Measurements from ENCODE around the gene ZBTB7B.
"Not testable (repeated sequence)": the region's sequence is repeated elsewhere in the genome, so short reads cannot be mapped to it uniquely, and the experiment has no call there.

The ZBTB7B gene

DNA sequence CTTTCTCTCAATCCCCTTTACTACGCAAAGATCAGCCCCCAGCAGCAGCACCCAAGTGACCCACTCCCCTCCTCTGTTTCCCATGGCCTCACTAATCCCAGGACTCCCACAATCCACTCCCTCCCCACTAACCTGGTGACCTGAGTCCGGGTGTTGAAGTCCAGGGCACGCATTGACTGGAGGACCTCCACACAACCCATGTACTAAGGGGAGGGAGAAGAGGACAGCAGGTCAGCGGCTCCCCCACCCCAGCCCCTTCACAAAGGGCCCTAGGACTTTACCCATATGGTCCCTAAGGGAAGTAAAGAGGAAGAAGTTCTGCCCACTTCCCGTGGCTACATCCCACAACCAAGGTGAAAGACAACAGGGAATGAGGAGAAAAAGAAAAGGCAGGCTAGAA lies 33.4 kb upstream of the ZBTB7B start:
- no peak for DNase-seq (ENCODE audit: low read depth)

GRCh38 chr1:154969860-154970452 lies 32.6 kb upstream of the ZBTB7B start:
- DNase-seq (ENCODE audit: low read depth): no peak

- peak; percentile 96 for DNase-seq (ENCODE audit: low read depth)
Measured at GRCh38 chr1:154970631-154971340, 31.8 kb upstream of the ZBTB7B start, which contains the start of gene SHC1. SHC1 (minus strand) TSS chr1:154970747; CDS start chr1:154970526, 221 bp downstream.

GRCh38 chr1:154971341-154971998 lies 31.1 kb upstream of the ZBTB7B start:
- no peak for DNase-seq (ENCODE audit: low read depth)

DNA sequence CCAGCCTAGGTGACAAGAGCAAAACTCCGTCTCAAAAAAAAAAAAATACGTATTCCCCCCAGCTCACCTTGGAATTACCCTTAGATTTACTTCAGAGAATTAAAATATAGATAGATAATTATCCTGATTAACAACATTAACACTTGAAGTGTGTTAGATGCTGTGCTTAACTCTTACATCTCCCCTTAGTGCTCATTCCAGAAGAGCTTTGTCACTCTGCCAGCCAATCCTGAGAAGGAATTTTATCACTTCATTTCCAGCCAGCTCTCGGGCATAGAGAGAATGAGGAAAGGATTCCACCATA lies 30.4 kb upstream of the ZBTB7B start:
- DNase-seq (ENCODE audit: low read depth): no peak

- DNase-seq (ENCODE audit: low read depth): peak; percentile 97
Measured at GRCh38 chr1:154972517-154973343, 29.9 kb upstream of the ZBTB7B start.

- peak; percentile 97 for DNase-seq (ENCODE audit: low read depth)
Measured at GRCh38 chr1:154973344-154974101, 29.1 kb upstream of the ZBTB7B start.

DNA sequence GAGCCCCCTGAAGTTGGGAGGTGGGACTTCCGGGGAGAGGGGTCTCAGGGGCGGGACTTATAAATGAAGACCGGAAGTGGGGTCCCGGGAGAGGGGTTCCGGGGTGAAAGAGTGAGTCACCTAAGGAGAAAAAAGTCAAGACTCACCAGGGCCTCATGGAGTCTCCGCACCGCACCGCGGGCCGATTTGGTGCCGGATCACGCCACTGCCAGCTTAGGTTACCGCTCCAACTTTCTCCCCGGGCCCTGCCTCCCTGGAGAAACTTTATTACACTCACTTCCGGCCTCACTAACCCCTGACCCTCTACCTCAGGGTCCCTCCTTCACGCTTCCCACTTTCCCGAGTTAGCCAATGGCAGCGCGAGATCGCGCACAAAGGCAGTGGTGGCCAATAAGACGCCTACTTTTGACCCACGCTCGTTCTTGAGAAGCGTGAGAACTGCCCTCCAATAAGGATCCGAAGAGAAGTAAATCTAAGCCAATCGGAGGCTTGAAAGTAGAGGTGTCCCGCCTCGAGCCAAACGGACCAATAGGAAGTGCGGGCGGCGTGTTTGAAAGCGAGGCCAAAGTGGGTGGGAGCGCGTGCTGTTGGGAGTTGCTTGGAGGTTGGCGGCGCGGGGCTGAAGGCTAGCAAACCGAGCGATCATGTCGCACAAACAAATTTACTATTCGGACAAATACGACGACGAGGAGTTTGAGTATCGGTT lies 28.3 kb upstream of the ZBTB7B start, which contains the start of gene CKS1B:
TSS of gene CKS1B (plus strand) at position 580 of the 706 bp plus-strand sequence. CDS start at position 645, 65 bp downstream.
- DNase-seq (ENCODE audit: low read depth): peak; percentile 100

DNA sequence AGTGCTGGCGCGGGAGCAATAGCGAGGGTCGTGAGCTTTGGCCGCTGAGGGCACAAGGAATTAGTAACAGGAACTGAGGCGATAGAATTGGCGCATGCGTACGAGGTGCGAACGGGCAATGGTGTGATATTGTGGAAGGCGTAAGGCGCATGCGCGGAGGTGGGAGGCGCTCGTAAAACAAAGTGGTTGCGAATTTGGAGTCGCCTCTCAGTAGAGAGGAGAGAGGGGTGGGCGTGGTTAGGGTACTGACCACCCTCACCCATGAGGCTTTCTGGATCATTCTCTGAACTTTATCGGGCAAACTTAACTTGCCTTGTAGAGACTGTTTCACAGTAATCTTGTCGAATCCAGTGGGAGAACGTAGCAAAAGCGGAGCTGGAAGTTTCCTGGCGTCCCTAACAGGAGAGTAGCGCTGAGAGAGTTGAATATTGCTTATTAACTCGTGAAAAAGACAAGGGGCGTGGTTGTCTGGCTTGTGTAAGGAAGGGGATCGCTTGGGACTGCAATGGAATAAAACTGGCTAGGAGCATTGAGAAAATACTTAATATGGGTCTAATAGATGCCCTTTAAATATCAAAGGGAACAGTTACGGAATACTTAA lies 27.7 kb upstream of the ZBTB7B start:
- peak; percentile 93 for DNase-seq (ENCODE audit: low read depth)

GRCh38 chr1:154975409-154976059 lies 27.1 kb upstream of the ZBTB7B start:
- peak; percentile 61 for DNase-seq (ENCODE audit: low read depth)

GRCh38 chr1:154977762-154978161 lies 24.8 kb upstream of the ZBTB7B start:
- not testable (repeated sequence) for DNase-seq (ENCODE audit: low read depth)

- no peak for DNase-seq (ENCODE audit: low read depth)
Measured at GRCh38 chr1:154978360-154978759, 24.2 kb upstream of the ZBTB7B start.

DNA sequence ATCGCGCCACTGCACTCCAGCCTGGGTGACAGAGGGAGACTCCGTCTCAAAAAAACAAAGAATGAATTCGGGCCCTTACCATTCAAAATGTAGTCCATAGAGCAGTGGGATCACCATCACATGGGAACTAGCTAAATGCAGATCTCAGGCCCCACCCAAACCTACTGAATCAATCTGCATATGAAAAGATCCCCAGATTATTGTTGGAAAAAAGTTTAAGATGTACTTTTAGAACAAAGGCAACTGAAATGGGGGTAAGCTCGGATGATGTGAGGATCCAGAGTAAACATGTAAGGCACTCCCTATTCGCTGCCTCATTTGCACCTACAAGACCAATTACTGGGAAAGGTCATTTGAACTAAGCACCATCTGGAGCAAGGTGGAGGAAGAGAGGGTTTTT lies 20.3 kb upstream of the ZBTB7B start:
- DNase-seq (ENCODE audit: low read depth): no peak

DNA sequence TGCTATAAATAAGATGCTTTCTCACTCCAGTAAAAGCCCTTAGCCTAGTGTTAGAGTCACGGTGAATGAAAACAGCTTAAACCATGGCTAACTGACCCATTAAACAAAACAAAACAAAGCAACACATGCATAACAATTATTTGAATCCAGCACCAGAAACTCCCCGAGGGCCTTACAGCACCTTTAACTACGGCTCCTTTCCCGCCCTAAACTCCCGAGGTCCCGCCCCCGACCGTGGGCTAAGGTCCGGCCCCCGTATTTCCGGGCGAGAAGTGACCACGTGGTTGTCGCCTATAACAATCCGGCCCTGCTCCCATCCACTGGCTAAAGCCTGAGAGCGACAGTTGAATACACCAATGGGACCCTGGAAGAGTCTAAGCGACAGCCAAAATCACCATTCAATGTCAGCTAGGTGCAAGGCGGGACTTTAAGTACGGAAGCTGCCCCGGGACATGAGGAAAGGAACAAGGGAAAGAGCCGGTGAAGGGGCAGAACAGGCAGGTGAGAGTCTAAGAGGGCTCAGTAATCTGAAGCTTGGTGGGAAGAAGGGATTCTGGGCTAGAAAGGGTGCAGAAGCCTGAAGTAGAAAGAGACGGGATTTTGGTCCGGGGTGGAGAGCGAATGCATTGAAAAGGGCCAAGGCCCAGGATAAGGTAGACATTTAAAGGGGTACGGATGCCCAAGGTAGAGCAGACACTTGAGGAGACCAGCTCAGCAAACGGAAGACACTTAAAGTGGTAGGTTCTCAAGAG lies 19.5 kb upstream of the ZBTB7B start, which contains the start of gene FLAD1:
TSS of gene FLAD1 (plus strand) at position 448 of the 752 bp plus-strand sequence. CDS start 351 bp downstream, outside the sequence.
- DNase-seq (ENCODE audit: low read depth): peak; percentile 100

- no peak for DNase-seq (ENCODE audit: low read depth)
Measured at GRCh38 chr1:154983776-154984466, 18.7 kb upstream of the ZBTB7B start.

- not testable (repeated sequence) for DNase-seq (ENCODE audit: low read depth)
Measured at GRCh38 chr1:154986736-154987135, 15.9 kb upstream of the ZBTB7B start.

- peak; percentile 60 for DNase-seq (ENCODE audit: low read depth)
Measured at GRCh38 chr1:154987326-154987725, 15.3 kb upstream of the ZBTB7B start.
